ENCODE results near the gene CTIF.

- TF ChIP-seq CTCF (IDR thresholded peaks at IDR 0.05) = no peak
- no peak for TF ChIP-seq POLR2A (IDR thresholded peaks at IDR 0.05)
Observed at GRCh38 chr18:48544661-48545415, 6.0 kb downstream of the CTIF start.
